Measurements from ENCODE around the gene DIP2B.

The DIP2B gene

GRCh38 chr12:50778663-50779590 lies 274.1 kb downstream of the DIP2B start:
- no peak for TF ChIP-seq CTCF (IDR thresholded peaks at IDR 0.05)
- H3K27ac ChIP-seq = no peak overlapping the region
- H3K27me3 ChIP-seq = no peaks in the 10 kb centered on the region
- H3K4me3 ChIP-seq = no peak overlapping the region
- no peaks in the 10 kb centered on the region for H3K9me3 ChIP-seq
- no peak for DNase-seq
- H3K36me3 ChIP-seq = peaks cover 11 to 21% (median 19%) of the 10 kb centered on the region in 3 donors
- no peaks in the 10 kb centered on the region for H3K4me1 ChIP-seq
- intact Hi-C loops (cut with DNase I; ENCODE audit: low total_unique reads) = no loop called here

DNA sequence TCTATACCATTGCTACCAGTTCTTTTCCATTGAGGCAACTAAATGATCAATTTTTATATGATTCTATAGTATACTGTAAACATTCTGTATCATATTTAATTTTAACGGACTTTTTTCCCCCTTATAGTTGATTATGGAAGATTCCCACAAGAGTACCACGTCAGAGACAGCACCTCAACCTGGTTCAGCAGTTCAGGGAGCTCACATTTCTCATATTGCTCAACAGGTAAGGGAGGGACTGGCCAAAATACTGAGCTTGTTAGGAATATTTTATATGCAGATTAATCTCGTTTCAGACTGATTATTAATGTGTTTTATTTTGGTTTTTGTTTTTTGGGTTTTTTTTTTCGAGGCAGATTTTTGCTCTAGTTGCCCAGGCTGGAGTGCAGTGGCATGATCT lies 275.2 kb downstream of the DIP2B start:
- DNase-seq = no peak
- Histone ChIP-seq H3K27ac (no peak overlapping the region), H3K4me3 (no peak overlapping the region), H3K27me3 (no peaks in the 10 kb centered on the region), H3K4me1 (no peaks in the 10 kb centered on the region), H3K9me3 (no peaks in the 10 kb centered on the region), H3K36me3 (peaks cover 11 to 21% (median 19%) of the 10 kb centered on the region in 3 donors)
- intact Hi-C loops (cut with DNase I; ENCODE audit: low total_unique reads) = no loop called here
- no peak for TF ChIP-seq CTCF (IDR thresholded peaks at IDR 0.05)

- H3K27me3 ChIP-seq = no peaks in the 10 kb centered on the region
- peaks cover 0 to 15% (median 5%) of the 10 kb centered on the region in 4 donors for H3K4me1 ChIP-seq
- no peak overlapping the region for H3K27ac ChIP-seq
- H3K9me3 ChIP-seq = no peaks in the 10 kb centered on the region
- H3K4me3 ChIP-seq = no peak overlapping the region
- peaks cover 9 to 29% (median 19%) of the 10 kb centered on the region in 3 donors for H3K36me3 ChIP-seq
- no peak for TF ChIP-seq CTCF (IDR thresholded peaks at IDR 0.05)
- DNase-seq = no peak
- intact Hi-C loops (cut with DNase I; ENCODE audit: low total_unique reads) = no loop called here
Measured at GRCh38 chr12:50784501-50784900, 279.7 kb downstream of the DIP2B start.

GRCh38 chr12:50785406-50786001 lies 280.7 kb downstream of the DIP2B start:
- Histone ChIP-seq H3K4me3 (no peak overlapping the region), H3K36me3 (peaks cover 9 to 28% (median 19%) of the 10 kb centered on the region in 3 donors), H3K27ac (no peak overlapping the region), H3K9me3 (no peaks in the 10 kb centered on the region), H3K4me1 (peaks cover 0 to 15% (median 5%) of the 10 kb centered on the region in 4 donors), H3K27me3 (no peaks in the 10 kb centered on the region)
- DNase-seq = no peak
- TF ChIP-seq CTCF (IDR thresholded peaks at IDR 0.05) = no peak
- intact Hi-C loops (cut with DNase I; ENCODE audit: low total_unique reads) = no loop called here

DNA sequence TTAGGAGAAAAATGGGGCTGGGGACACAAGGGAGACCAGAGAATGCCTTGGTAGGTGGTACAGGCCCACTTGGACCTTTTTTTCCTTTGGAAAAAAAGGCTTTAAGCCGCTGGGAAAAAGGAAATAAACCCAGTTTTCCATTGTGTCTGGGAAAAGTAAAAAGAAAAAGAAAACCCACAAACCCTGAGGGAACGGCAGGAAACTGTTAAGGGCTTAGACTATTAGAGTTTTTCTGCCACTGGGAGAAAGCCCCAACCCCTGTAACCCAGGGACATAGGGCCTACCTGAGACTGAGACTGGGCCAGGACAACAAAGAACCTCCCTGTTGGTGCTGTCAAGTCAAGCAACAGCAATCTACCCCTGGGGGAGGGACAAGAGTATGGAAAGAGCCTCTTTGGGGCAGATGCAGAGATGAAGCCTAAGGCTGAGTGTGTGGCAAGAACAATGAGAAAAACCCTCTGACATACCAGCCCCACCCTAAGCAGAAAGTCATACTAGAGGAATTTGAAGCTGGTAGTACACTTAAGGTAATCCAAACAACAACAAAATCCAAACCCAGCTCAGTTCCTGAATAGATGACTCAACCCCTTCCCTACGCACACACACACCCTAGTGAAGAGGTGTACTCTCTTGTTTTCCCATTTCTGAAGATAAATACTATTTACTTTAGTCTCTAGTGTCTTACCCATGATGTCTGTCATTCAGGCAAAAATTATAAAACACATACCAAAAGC lies 281.9 kb downstream of the DIP2B start:
- Histone ChIP-seq H3K27me3 (no peaks in the 10 kb centered on the region), H3K36me3 (peaks cover 5 to 16% (median 12%) of the 10 kb centered on the region in 3 donors), H3K4me1 (peaks cover 0 to 15% (median 5%) of the 10 kb centered on the region in 4 donors), H3K4me3 (no peak overlapping the region), H3K27ac (no peak overlapping the region), H3K9me3 (no peaks in the 10 kb centered on the region)
- DNase-seq = no peak
- no peak for TF ChIP-seq CTCF (IDR thresholded peaks at IDR 0.05)
- intact Hi-C loops (cut with DNase I; ENCODE audit: low total_unique reads) = no loop called here

Measured in tibial artery (tissue), 4 donors.